Omental fat pad (tissue), 4 donors: ENCODE measurements around the gene RPS3. TPM values are rescaled to one million over a fixed set of nuclear protein-coding genes. Genes with fewer than 3 reads are reported as not detected.

Source experiments
- ATAC-seq: fragments of 150-250 bp; one replicate; pipeline ENCODE4 v1.9.1; 2016; ENCODE audit warnings: mild to moderate bottlenecking, moderate library complexity; ENCODE audit not compliant: low FRiP score
- DNase-seq: peaks from one replicate; pipeline ENCODE4 v3.0.0-alpha.2; 2019; ENCODE audit warnings: low spot score
- CTCF ChIP-seq, 3 donors: fragments of 450-650 bp; IDR thresholded peaks; one replicate each; pipeline ENCODE4 v1.5.1; 2016 to 2017; ENCODE audit warnings: antibody characterized with exemption in 3 of 3, mild to moderate bottlenecking in 3 of 3, moderate library complexity in 2 of 3
- total RNA-seq, 4 donors: library from RNA; depleted of rRNA; stranded (reverse); fragments of >200 nt; gene quantifications; one replicate each; pipeline ENCODE4 v1.1.0, GENCODE V29; 2016

The RPS3 gene
- total RNA-seq, 4 donors from 2014 or later, result 876 to 1,394 (median 1,127) TPM

- TF ChIP-seq CTCF (IDR thresholded peaks at IDR 0.05), result no peak
- peak; percentile 47 for ATAC-seq
- no peak for DNase-seq
Observed at GRCh38 chr11:75380716-75381420, 18.4 kb upstream of the RPS3 start.

- DNase-seq (no peak), ATAC-seq (no peak)
- no peak for TF ChIP-seq CTCF (IDR thresholded peaks at IDR 0.05)
Observed at GRCh38 chr11:75383246-75383645, 16.1 kb upstream of the RPS3 start.

- DNase-seq, result peak; percentile 48
- peak; percentile 70 for ATAC-seq
- TF ChIP-seq CTCF (IDR thresholded peaks at IDR 0.05), result peak in 2 of 3 donors; percentile 92 to 95
Observed at GRCh38 chr11:75384438-75385080, 14.8 kb upstream of the RPS3 start.

GRCh38 chr11:75386942-75387630 lies 12.2 kb upstream of the RPS3 start:
- ATAC-seq (no peak), DNase-seq (no peak)
- TF ChIP-seq CTCF (IDR thresholded peaks at IDR 0.05), result no peak

GRCh38 chr11:75387736-75388294 lies 11.5 kb upstream of the RPS3 start:
- no peak for ATAC-seq
- DNase-seq, result no peak
- no peak for TF ChIP-seq CTCF (IDR thresholded peaks at IDR 0.05)

GRCh38 chr11:75388386-75389275 lies 10.7 kb upstream of the RPS3 start:
- peak; percentile 60 for ATAC-seq
- DNase-seq, result peak; percentile 72

More at GRCh38 chr11:75388386-75389275, 10.7 kb upstream of the RPS3 start:
- TF ChIP-seq CTCF (IDR thresholded peaks at IDR 0.05), result peak in 2 of 3 donors; percentile 17 to 55
